GM12801 (cell line): ENCODE data around the gene CA10.

Experiments
- TF ChIP-seq, protein P1 (sequence below): IDR thresholded peaks from one replicate; pipeline ENCODE4 v1.5.1; 2011; ENCODE audit warnings: control low read depth; ENCODE audit not compliant: insufficient read length; ENCODE audit errors: extremely low read depth

CA10 gene

DNA sequence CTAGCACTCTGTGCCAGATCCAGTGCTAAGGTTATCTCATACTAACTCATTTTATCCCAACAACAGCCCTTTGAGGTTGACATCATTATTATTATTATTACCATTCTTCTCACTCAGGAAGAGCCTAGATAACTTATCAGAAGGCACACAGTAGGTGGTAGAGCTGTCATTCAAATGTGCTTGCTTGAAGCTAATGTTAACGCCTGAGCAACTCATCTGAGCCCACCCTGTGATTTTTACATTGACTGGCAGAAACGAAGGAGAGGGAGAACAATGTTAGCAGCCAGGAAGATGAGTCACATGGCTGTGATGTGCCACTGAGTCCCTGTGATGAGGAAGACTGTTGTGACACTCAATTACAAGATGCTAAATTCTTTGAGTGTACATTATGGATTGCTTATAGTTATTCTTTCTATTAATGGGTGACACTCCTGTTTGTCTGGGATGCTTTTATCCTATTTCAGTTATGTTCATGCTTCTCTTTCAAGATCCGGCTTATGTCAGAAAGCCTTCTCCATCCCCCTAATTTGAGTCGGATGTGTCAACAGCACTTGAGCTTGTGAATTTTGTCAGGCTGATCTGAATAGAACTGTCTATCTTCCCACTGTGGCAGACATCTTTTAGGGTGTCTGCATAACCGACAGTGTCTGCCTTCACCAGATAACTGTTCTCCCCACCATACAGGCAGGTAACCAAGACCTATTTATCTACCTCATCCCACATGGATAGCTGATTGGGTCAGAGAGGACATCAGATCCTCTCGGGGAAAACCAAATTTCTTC is 426.4 kb downstream of the CA10 start:
- TF ChIP-seq, protein P1, sequence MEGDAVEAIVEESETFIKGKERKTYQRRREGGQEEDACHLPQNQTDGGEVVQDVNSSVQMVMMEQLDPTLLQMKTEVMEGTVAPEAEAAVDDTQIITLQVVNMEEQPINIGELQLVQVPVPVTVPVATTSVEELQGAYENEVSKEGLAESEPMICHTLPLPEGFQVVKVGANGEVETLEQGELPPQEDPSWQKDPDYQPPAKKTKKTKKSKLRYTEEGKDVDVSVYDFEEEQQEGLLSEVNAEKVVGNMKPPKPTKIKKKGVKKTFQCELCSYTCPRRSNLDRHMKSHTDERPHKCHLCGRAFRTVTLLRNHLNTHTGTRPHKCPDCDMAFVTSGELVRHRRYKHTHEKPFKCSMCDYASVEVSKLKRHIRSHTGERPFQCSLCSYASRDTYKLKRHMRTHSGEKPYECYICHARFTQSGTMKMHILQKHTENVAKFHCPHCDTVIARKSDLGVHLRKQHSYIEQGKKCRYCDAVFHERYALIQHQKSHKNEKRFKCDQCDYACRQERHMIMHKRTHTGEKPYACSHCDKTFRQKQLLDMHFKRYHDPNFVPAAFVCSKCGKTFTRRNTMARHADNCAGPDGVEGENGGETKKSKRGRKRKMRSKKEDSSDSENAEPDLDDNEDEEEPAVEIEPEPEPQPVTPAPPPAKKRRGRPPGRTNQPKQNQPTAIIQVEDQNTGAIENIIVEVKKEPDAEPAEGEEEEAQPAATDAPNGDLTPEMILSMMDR = no peak

DNA sequence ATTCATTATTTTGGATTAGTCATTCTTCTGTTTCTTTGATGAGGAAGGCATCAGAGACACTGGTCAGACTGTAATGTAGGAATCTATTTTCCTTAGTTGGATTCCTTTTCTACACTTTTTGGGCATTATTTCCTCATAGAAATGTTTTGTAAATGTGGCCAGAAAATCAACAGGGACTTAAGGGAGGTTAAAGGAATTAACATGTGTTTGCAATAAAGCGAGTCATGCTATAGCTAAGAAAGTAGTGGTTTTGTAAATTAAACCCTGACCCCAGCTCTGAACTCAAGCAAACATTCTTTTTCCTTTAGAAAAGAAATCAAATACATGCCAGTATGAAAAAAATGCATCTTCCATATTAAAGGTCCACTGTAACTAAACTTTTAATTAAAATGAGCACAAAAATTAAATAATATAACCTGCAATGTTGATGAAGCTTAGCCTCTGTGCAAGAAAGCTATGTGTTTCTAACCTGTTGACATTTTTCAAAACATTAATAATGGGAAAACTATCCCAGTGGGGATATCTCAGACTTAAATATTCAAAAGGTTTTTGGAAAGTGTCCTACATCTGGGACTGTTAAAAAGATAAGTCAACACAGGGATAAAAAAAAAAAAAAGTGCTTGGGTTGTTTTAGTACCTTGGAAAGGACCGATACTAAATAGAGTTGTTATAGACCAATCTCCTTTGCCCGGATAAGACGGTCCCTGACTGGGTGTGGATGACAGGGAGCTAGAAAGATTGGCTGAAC is 428.0 kb downstream of the CA10 start:
- TF ChIP-seq, protein P1 = no peak

DNA sequence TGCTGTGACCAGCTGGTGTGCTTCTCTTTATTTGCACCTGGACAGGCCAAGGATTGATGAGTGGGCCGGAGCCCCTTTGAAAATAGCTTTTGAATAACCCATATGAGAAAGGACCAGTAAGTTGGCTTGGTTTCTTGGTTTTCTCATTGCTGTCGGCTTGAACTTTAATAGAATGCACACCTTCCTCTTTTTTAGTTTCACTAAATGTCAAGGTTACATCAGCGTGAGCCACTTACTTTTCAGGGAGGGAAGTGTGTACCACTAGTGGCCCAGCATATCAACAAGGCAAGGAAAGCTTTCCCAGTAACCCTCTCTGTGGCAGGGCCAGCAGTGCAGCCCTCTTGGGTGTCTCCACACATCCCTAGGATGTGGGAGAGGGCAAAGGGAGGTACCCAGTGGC is 433.3 kb downstream of the CA10 start:
- TF ChIP-seq, protein P1 = no peak

DNA sequence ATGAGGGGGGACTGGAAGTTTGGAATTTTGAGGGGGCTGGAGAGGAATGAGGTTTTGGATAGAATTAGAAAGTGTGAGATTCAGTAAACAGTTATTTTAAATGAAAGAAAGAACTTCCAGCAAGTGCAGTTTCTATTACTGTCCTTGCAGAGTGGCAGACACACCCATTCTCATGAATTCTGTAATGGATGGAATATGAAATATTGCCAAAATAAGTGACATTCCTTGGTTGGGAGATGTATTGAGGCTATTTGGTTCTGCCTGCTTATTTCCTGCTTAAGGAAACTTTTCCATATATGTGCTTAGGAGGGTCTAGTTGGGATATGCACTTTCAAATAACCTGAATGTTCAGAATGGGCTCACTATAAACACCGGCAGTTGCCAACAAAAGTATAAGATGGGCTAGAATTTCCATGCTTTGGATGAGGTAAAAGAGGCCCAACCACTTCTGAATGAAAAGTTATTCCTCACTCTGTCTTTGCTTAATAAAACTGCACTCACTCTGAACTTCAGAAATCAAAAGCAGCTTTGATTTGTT is 434.4 kb downstream of the CA10 start:
- TF ChIP-seq, protein P1 = no peak

DNA sequence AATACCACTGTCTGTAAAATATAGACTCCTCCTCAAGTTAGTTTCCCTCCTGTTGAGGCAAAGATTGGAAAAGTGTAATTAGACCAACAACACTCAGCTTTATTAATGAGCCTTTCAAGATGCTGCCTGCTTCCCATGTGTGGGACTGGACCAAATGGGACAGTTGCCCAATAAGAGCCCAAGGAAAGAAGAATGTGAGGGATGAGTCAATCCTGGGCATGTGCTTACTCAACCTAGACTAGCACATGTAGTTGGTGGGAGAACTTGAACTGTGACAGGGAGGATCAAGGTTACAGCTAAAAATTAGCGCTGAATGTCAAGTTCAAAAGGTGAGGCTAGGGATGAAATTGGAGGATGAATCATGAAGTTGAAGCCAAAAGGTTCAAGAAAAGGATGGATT is 435.5 kb downstream of the CA10 start:
- TF ChIP-seq, protein P1 = no peak

DNA sequence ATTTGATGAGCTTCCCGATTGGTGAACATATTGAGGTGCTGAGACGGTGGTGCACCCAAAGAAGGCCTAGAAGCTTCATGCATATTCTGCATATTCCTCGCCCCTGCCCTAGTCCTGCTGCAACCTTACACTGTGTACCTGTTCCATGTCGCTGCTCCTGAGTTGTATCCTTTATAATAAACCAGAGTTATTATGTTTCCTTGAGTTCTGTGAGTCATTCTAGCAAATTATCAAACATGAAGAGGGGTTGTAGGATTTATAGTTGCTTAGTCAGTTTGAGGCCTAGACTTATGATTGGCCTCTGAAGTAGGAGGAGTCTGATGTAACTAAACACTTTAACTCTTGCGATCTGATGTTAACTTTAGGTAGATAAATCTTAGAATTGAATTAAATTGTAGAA is 436.8 kb downstream of the CA10 start:
- TF ChIP-seq, protein P1 = no peak

DNA sequence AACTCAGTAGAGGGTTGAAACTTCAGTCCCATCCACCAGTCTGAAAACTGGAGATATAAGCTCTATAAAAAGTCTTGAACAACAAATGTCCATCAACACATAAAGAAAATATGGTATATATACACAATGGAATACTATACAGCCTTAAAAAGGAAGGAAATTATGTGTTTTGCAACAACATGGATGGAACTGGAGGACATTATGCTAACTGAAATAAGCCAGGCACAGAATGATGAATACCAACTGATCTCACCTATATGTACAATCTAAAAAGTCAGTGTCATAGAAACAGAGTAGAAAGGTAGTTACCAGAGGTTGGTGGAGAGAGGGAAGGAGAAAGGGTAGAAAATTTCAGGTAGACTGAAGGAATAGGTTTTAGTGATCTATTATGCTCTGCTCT is 438.1 kb downstream of the CA10 start:
- TF ChIP-seq, protein P1 = no peak
